CD4-positive, alpha-beta T cell treated with Interleukin-17A for 1 hour (primary cell): Measurements from ENCODE around the gene NES.

Source experiments
- DNase-seq: peaks from one replicate; pipeline ENCODE4 v3.0.0-alpha.2; 2020

NES gene

DNA sequence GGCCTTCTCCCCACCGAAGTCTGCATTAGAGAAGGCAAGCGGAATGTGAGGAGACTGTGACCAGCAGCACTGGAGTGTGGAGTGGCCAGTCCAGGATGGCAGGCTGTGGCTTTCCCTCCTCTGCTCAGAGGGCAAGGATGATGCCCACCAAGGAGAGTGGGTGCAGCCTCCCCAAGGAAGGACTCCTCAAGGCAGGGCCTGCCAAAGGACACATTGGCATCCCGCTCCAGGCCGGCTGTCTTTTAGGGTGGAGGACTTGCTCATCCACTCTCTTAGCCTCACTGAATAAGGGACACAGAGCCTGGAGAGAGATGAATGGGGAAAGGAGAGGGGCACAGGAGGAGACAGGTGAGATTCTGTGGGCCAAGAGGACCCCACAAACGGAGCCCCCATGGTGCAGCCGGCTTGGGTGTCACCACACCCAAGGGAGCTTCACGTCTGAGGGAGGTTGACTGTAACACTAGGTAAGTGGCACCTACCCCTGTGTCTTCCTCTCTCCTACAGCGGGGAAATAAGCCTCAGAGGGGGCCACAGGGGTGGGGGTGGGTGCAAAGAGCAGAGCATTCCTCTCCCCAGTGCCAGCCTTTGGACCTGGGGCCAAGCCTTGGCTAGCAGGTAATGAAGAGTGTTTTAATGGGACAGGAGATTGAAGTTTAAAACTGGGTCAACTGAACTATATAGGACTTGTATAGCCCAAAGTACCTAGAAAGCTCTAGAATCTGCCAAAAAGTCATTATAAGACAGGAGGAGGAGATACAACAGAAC, 4.2 kb upstream of the NES start:
- DNase-seq: no peak

DNA sequence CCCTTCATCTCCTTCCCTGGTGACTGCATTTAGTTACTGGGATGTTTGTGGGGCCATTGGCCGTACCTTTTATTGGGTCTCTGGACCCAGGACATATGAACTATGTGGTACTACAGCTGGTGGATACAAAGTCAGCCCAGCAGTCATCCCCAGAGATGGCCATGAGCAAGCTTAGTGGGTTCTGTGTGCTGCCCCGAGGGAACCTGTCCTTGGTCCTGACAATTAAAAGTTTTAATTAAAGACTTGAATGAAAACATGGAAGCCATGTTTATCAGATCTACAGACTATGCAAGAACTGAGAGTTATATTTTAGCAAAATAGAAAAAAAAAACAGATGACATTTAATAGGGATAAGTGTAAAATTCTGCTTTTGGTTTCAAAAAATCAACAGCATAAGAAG, 2.8 kb upstream of the NES start:
- no peak for DNase-seq

DNA sequence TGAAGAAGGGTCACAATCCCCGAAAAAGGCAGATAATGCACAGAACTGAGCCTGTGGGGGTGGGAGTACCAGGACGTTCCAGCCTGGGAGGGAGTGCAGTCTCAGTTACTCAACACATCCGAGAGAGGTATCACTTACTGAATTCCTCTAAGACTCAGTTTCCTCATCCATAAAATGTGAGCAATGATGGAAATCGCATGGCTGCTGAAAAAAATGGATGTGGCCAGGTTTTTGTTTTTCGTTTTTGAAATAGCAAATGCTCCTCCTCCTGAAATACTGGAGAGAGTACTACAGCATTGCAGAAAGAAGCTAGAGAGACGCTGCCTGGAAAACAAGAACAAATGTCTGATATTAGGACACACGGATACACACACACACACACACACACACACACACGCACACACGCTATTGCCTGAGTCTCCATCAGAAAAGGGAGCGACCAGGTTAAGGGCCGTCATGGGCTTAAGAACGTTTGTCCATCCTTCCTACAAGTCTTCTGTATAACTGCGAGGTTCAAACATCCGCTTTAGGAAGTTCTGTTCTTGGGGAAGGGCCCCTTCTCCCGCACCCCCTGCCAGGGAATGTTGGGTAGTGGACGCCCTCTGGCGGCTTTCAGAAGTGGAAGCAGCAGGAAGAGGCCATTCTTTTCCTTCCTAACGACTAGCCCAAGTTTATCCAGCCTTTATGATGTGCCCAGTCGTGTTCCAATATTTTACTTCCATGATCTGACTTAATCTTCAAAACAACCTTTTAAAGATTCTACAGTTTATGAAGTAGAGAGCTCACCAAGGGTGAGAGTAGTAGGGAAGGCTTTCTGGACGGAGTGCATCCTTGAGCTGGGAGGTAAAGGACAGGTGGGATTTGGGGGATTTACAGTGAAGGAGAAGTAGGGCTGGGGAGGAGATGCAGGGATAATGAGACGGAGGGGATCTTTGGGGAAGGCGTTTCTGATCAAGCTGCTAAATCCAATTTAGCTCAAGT, 699 bp upstream of the NES start:
- DNase-seq: peak; percentile 52

DNA sequence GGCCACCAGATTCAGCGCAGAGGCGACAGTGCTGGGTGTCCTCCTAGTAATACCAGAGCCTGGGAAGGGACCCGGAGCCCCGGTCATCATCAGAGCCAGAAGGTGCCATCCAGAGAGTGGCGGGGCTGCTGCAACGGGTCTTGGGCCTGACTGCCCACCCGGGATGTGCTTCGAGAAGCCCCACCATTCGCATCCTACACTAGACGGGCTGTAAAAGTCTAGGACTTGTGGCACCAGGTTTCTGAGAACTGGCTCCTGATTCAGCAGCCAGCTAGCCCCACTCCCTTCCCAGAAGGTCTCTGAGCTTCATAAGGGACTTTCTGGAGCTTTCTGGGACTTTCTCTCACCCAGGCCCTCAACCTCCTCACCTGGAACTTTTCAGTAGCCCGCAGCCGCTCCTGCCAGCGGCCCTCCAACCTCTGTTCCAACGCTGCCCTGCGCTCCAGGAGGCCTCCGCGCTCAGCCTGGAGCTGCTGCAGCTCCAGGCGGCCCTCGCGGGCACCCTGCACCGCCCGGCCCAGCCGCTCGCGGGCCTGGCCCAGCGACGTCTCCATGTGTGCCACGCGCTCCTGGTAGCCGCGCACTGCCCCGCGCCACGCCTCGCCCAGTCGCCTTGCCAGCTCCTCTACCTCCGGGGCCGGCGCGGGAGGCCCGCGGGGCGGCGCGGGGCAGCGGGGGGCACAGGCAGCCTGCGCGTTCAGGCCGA, 940 bp downstream of the NES start:
- DNase-seq: no peak

DNA sequence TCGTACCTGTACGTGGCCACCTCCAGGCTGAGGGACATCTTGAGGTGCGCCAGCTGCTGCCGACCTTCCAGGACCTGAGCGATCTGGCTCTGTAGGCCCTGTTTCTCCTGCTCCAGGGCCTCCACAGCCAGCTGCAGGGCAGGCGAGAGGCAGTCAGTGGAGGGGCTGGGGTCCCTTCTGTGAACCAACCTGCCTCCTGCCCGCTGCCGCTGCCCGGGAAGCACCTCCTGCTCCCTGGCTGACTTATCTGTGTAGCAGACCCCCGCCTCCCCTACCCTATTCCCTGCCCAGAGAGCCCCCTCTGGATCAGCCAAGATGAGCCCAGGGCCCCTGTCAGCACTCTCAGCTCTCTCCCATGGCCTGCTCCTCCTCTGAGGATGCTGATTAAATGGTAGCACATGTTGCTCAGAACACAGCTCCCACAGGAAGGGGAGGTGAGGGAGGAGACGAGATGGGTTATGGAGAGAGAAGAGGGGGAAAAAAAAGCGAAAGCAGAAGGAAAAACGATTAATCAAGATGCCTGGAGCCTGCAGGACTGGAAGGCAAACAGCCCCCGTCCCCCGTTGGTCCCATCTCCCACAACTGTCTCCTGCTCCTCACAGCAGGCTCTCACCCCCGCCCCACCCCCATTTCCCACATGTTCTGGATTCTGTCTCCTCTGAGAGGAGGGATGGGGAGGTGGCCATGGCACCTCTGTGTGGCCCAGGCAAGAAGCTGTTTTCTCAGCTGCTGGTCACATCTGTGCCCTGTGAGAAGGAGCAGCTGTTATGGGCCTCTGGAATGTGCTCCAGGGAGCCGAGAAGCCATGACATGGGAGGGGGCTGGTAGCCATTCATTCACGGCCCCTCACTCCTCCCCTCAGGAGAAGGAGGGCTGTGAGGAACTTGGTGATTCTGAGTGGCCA, 1.7 kb downstream of the NES start:
- no peak for DNase-seq

DNA sequence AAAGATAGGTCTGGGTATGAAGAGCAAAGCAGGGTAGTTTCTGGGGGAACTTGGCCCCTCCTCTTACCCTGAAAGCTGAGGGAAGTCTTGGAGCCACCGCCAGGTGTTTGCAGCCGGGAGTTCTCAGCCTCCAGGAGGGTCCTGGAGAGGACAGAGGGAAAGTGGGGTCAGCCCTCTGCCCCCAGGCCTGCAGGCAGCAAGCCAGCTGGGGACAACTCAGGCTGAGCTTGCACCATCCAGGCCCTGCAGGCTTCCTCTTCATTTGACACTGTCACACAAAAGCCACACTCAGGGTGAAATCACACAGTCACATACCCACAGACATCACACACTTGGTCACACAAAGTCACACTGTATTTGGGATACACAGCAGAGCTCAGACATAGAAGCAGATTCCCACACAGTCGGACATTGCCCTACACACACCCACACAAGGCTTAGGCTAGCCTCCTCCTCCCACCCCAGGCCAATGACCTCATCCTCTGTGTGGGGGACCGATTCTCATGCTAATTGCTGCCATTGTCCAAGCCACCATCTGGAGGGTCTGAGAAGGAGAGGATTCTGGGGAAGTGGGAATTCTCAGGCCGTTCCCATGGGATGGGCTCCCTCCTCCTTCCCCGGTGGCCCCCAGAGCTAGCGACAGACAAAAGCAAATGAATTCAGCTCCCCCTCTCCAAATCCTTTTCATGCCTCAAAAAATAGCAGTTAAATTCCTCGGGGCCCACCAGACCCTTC, 3.7 kb downstream of the NES start:
- no peak for DNase-seq

DNA sequence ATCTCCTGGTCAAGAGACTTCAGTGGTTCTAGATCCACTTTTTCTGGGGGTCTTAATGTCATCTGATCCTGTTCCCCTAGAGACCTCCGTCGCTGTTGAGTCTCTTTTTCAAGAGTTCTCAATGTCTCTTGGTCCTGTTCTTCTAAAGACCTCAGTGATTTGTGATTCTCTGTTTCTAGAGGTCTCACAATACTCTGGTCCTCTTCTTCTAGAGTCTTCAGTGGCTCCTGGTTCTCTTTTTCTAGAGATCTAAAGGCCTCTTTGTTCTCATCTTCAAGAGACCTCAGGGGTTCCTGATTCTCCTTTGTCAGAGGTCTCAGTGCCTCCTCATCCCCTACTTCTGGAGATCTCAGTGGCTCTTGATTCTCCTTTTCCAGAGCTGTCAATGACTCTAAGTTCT, 5.4 kb downstream of the NES start:
- no peak for DNase-seq

DNA sequence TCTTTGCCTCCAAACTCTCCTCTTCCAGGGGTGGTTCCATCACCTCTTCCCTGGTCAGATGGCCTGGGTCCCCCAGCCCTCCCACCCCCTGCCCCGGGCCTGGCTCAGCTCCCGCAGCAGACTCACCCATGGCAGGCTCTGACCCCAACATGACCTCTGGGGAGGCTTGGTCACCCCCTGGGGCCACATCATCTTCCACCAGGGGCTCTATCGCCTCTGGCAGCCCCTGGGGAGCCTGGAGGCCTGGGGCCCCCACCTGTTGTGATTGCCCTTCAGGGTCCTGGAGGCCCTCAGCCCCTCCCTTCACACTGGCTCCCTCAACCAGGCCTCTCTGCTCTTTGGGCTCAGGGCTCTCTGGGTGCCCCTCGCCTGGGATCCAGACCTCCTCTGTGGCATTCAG, 6.4 kb downstream of the NES start:
- DNase-seq: no peak

DNA sequence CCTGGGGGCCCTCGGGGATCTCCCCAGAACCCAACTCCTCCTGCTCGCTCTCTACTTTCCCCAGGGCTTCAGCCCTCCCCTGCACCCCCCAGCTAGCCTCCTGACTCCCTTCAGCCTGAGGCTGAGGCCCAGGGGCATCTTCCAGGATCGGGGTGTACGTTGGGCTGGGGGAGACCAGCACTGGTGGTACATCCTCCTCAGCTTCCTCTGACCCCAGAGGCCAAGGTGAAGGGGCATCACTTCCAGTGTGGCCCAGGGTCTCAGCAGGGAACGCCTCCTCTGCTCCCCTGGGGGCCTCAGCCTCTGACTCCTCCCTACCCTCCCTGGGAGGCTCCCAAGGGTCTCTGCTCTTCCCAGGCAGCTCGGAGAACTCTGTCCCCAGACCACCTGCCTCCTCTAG, 6.8 kb downstream of the NES start:
- DNase-seq: no peak

DNA sequence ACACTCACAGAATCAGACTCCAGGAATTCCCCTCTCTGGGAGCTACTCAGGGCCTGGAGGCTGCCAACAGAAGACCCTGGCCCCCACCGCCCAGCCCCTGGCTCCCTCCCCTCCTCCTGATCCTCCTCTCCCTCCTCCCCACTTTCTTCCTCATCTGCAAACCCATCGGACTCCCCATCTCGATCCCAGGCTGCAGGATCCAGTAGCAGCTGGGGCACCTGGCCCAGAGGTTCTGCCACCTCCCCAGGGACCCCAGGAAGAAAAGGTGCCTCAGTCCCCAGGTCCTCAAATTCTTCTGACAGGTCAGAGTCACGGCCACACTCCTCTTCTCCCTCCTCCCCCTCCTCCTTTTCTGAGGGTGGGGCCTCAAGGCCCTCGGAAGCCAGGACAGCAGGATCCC, 7.4 kb downstream of the NES start:
- no peak for DNase-seq

DNA sequence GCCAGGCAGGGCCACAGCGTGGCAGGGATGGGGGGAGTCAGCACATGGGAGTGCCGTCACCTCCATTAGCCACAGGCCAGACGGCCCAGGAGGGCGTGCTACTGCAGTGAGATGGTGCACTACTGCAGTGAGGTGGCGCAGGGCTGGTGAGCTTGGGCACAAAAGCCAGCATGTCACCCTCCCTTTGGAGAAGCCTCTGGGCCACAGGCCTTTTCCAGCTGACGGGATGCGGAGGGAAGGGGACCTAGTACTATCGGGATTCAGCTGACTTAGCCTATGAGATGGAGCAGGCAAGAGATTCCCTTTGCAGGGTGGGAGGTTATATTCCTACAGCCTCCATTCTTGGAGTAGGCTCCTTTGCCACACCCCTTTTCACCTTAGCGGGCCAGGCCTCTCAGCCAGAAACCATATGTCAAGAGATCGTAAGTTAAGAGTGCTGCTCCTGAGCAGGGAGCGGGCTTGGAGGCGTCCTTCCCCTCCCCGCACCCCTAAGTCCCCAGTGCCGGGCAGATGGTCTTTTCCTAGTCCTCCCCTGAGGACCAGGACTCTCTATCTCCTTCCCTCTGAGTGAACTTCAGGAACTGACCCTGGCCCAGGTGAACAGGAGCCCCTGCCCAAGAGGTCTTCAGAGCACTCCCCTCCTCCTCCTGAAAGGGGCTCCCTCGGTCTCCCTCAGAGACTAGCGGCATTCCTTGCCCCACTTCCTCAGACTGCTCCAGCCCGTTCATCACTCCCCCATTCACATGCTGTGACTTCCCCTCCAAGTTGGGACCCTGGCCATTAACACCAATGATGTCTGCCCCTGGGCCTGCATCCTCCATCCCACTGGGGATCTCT, 8.2 kb downstream of the NES start:
- no peak for DNase-seq

DNA sequence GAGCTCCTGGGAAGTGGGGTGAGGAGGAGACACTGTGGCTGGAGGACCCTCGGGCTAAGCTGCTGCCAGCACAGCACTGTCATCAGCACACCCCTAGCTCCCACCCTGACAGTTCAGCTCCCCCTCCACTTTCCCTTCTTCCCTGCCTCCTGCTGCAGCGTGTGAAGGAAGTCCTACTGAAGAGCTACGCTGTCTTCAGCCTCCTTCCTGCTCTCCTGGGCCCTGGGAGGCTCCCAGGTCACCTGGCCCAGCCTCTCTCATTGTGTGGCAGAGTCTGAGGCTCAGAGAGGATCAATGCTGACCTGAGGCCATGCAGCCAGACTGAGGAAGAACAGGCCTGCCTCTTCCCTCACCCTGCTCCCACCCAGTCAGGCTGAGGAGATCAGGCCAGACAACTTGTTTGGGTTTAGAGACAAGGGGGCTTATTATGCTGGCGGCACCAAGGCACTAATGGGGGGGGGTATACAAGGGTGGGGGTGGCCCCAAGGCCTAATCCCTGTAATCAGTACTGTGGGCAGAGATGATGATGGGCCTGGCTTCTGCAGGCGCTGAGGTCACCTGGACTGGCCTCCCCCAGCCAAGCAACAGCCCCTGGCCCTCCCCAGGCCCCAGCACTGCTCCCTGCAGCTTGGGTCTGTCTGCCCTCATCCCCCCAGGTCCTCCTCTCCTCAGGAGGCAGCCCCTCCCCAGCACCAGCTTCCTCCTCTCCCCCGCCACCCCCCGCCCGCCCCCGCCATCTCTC, 9.1 kb downstream of the NES start:
- DNase-seq: no peak

DNA sequence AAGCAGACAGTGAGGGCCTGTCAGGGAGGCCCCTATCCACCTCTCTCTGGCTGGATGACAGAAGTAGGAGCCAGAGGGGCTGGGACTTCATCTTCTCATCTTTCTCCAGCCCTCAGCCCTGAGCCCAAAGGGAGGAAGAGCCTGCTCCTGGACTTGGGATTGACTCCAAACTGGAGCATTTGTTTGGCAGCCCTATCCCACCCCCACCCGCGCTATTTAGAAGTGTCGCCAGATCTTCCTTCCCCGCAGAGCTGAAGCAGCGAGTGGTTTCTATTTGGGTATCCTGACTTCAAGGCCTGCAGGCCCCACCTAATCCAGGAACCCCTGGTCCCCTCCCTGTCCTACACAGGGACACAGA, 9.6 kb downstream of the NES start:
- DNase-seq: no peak

DNA sequence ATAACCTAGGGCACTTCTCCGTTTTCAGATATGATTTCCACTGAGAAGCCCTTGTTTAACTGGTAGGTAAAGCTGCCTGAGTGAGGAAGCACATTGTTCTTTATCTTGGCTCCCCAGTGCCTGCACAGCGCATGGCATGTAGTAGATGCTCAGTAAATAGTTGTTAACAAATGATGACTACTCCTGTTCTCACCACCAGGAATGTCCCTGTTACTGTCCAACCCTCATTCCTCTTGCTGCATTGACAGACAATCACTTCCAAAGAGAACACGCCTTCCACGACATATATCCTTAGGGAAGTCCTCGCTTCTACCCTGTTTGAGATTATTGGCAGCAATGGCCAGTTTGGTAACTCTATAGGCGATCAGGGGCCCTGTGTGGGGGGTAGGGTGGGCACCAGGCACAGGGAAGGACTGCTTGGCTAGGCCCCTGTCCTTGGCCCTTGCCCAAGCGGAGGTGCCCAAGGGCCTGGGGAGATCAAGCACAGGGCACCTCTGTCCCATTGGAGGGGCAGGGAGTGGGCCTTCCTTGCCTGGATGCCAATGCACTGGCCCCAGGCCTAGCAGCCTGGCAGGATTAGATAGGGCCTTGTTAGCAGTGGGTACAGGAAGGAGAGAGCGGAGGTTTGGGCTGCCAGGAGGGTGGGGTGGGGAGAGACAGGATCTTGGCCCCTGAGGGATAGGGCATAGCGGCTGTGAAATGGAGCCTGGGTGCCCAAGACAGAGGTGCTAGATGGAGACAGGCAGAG, 10.2 kb downstream of the NES start:
- no peak for DNase-seq

DNA sequence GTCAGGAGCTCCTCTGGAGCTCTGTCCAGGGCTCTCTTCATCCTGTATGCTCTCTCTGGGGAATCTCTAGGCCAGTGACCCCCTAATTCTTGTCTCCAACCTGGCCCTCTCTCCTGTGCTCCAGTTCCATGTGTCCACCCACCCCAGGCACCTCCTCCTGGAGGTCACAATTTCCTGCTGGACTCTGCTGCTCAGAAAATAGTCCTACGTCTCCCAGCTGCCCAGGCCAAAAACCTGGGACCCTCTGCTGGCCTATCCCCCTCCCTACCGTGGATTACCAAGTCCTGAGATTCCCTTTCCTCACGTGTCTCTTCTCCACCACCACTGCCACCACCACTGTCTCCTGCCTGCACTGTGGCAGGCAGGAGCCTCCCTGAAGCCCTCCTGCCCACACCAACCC, 11.7 kb downstream of the NES start:
- DNase-seq: no peak

DNA sequence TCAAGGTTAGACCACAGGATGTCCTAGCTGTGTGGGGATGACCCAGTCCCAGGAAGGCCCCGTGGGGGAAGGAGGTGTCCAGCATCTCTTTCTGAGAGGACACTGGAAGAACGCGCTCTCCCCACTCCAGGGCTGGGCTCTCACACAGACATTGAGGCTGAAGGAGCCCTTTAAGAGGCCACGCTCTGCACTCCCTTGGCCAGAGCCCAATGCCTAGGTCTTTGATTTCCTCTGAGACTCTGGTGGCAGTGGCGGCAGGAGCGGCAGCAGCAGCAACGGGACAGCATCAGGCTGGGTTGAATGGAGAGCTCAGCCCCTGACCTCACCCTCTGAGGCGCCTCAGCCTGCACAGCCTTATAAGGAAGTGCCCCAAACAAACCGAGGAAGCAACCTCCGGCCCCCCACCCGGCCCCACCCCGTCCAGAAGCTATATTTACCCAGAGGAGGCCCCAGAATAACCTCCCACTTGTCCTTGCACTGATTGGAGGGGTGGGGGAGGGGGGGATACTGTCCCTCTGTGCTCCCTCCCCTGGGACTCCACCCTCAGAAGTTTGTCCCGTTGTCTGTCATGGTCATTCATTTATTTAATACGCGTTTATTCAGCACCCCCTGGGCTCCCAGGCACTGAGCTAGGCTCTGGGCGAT, 12.3 kb downstream of the NES start:
- DNase-seq: no peak

DNA sequence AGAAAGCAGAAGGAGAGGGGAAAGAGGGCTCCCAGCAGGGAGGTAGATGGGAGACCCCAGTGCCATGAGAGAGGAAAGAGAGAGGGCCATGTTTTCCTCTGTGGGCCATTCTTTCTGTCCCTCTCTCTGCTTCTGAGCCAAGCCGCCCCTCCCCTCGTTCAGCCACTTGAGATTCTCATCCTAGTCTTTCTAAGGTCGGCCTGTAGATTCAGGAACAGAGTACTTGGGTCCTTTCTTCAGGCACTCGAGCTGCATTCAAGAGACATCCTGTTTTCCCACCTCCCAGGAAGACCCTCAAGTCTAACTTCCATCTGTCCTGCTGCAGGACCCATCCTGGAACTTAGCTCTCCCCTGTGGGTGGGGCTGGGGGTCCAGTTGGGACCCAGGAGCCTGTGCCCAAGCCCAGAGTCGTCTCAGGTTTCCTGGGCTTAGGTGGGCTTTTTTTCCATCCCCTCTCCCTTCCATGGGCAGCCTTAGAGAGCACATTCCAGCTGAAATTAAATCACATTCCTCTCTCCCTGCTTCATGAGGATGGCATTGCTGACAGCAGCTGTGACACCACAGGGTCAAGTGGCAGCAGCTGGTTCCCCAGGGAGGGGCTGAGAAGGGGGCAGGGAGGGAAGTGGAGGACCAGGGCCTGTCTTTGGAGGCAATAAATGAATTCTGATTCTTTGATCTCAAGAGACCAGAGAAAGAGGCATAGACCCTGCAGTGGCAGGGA, 13.0 kb downstream of the NES start:
- no peak for DNase-seq

DNA sequence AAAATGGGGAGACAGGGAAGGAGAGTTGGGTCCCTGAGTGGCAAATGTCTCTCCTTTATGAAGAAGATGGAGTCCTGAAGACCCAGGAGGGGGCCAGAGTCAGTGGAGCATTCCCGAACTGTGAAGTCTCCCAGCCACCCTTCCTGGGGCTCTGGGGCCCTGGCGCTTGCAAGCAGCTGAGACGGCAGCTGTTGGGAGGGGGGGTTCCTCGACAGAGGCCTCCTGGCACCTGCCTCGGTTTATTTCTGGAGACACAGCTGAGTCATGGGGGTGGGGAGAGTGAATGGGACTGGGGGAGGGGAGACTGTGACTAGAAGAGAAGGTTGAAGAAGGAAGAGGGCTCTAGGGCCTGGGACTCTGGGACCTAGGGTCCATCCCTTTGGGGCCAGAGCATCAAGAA, 14.0 kb downstream of the NES start:
- DNase-seq: no peak

DNA sequence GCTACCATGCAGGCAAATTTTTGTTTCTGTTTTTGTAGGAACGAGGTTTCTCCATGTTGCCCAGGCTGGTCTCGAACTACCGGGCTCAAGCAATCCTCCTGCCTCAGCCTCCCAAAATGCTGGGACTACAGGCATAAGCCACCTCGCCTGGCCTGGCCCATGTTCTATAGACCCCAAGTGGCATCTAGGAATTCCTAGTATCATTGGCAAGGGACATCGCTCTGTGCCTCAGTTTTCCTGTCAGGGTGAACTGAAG, 14.5 kb downstream of the NES start:
- DNase-seq: no peak
